ENCODE results near the gene TMEM63B.

The TMEM63B gene

GRCh38 chr6:44120692-44121443, 6.5 kb upstream of the TMEM63B start:
- no peaks in the 10 kb centered on the region for H3K36me3 ChIP-seq (ENCODE audit: control insufficient read depth in 2 of 2, insufficient read depth in 2 of 2, low read length in 2 of 2)
- H3K9ac ChIP-seq (ENCODE audit: low read length in 2 of 2), result no peak overlapping the region
- peaks cover 16% of the 10 kb centered on the region for H3K4me1 ChIP-seq (ENCODE audit: control insufficient read depth, insufficient read depth, low read length)

DNA sequence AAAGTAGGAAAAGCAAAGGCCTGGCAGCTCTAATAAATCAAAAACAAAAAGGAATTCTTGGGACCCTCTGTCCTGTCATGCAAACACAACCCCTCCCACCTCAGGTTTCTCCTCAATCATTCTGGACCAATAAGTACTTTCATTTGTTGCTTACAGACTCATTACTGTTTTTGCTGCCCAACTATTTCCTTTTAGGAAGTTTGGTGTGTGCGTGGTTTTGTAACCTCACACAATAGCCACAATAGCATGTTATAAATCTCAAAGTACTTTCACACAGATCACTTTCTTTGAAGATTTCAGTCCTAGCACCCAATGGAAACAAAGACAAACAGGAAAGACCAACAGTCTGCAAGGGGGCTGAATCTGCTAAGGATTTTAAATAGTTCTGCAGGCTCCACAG, 4.6 kb upstream of the TMEM63B start:
- Histone ChIP-seq H3K9me3 (ENCODE audit: control insufficient read depth in 2 of 2, low read length in 2 of 2) (no peaks in the 10 kb centered on the region), H3K4me3 (ENCODE audit: low read length in 2 of 2) (no peak overlapping the region), H3K27ac (ENCODE audit: low read length) (no peak overlapping the region), H3K9ac (ENCODE audit: low read length in 2 of 2) (no peak overlapping the region), H3K4me1 (ENCODE audit: control insufficient read depth, insufficient read depth, low read length) (peaks cover 17% of the 10 kb centered on the region), H3K27me3 (ENCODE audit: control insufficient read depth in 1 of 2, insufficient read depth in 2 of 2, low read length in 2 of 2) (no peaks in the 10 kb centered on the region), H3K36me3 (ENCODE audit: control insufficient read depth in 2 of 2, insufficient read depth in 2 of 2, low read length in 2 of 2) (no peaks in the 10 kb centered on the region)

More at GRCh38 chr6:44120692-44121443, 6.5 kb upstream of the TMEM63B start:
- Histone ChIP-seq H3K4me3 (ENCODE audit: low read length in 2 of 2) (no peak overlapping the region), H3K27ac (ENCODE audit: low read length) (no peak overlapping the region), H3K9me3 (ENCODE audit: control insufficient read depth in 2 of 2, low read length in 2 of 2) (no peaks in the 10 kb centered on the region), H3K27me3 (ENCODE audit: control insufficient read depth in 1 of 2, insufficient read depth in 2 of 2, low read length in 2 of 2) (no peaks in the 10 kb centered on the region)

GRCh38 chr6:44123544-44123943, 3.8 kb upstream of the TMEM63B start:
- H3K27me3 ChIP-seq (ENCODE audit: control insufficient read depth in 1 of 2, insufficient read depth in 2 of 2, low read length in 2 of 2), result no peaks in the 10 kb centered on the region
- no peak overlapping the region for H3K9ac ChIP-seq (ENCODE audit: low read length in 2 of 2)
- H3K4me1 ChIP-seq (ENCODE audit: control insufficient read depth, insufficient read depth, low read length), result peaks cover 21% of the 10 kb centered on the region
- no peaks in the 10 kb centered on the region for H3K9me3 ChIP-seq (ENCODE audit: control insufficient read depth in 2 of 2, low read length in 2 of 2)
- H3K4me3 ChIP-seq (ENCODE audit: low read length in 2 of 2), result no peak overlapping the region
- H3K36me3 ChIP-seq (ENCODE audit: control insufficient read depth in 2 of 2, insufficient read depth in 2 of 2, low read length in 2 of 2), result no peaks in the 10 kb centered on the region
- H3K27ac ChIP-seq (ENCODE audit: low read length), result no peak overlapping the region

DNA sequence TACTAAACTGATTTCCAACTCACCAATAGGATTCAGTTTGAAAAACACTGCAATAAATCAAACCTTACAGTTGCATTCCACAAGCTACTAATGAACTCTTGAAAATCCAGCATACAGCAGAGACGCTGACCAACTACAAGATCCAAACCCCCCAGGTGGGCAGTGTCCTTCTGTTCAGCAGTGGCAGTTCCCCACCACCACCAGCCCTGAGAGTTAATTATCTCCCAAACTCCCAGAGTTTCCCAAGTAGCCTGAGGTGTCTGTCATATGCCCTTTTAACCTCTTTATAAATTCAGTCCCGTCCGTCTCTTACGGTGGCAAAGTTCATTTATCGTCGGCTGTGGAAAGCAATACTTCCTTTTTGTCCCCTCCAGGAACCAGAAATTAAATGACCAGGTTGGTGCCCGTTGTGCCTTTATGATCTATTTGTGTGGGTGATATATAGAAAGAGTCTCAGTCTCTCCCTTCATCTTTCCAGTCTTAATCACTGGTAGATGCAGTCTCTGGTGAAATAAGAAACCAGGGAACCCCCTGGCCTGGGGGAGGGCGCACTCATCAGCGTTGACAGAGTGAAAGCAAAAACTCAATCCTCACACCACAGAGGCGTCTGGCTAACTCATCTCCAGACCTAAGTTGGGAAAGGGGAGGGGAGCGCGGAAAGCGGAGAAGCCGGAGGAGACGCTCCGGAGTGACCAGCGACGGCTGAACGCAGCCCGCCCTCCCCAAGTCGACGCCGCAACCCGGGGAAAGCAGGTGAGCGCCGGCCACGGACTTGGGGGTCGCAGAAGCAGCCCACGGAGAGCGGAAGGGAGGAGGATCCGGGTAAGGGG, 819 bp upstream of the TMEM63B start:
- Histone ChIP-seq H3K9ac (ENCODE audit: low read length in 2 of 2) (peak overlapping the region; percentile 77 to 78), H3K27ac (ENCODE audit: low read length) (peak overlapping the region; percentile 18), H3K4me1 (ENCODE audit: control insufficient read depth, insufficient read depth, low read length) (peaks cover 20% of the 10 kb centered on the region)

DNA sequence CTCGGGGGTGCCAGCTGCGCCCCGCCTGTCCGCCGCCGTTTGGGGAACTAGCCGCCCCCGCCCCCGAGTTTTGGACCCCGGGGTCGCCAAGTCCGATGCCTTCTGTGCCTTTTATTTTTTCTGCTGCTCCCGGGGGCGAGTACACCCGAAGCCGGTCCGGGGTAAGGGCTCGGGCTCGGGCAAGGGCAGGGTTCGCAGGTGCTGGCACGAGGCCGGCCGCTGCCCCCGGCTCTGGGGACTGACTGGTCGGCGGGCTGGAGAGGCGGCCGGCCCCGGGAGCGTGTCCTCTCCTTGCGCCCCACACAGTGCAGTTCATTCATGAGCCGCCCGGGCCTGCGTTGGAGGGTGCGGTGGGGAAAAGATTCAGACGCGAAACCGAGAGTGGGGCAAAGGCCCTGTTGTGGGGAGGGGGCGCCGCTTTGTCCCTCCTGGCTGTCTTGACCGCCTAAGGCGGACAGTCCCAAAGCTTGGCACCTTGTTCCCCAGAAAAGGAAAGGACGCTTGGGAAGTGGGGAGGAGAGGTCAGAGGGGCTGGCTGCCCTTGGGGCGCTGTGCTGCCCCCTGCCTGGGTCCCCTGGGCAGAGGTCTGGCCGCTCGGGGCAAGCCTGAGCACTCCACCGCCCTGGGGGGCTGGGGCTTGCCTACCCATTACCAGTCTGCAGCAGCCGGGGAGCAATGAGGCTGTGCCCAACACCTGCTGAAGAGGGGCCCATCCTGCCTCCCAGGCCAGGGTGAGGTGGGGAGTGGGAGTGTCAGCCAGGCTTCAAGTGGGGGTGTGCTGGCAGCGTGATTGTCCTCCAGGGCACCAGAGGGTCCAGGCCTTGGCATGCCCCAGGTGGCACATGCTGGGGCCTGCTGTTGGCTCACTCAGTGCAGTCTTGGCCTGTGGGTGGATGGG, 915 bp downstream of the TMEM63B start:
- Histone ChIP-seq H3K9me3 (ENCODE audit: control insufficient read depth in 2 of 2, low read length in 2 of 2) (no peaks in the 10 kb centered on the region), H3K4me3 (ENCODE audit: low read length in 2 of 2) (peak overlapping the region; percentile 62 to 79), H3K4me1 (ENCODE audit: control insufficient read depth, insufficient read depth, low read length) (peaks cover 23% of the 10 kb centered on the region), H3K27me3 (ENCODE audit: control insufficient read depth in 1 of 2, insufficient read depth in 2 of 2, low read length in 2 of 2) (no peaks in the 10 kb centered on the region), H3K36me3 (ENCODE audit: control insufficient read depth in 2 of 2, insufficient read depth in 2 of 2, low read length in 2 of 2) (no peaks in the 10 kb centered on the region), H3K9ac (ENCODE audit: low read length in 2 of 2) (peak overlapping the region; percentile 62), H3K27ac (ENCODE audit: low read length) (peak overlapping the region; percentile 31)

More for the DNA sequence above, 819 bp upstream of the TMEM63B start:
- Histone ChIP-seq H3K27me3 (ENCODE audit: control insufficient read depth in 1 of 2, insufficient read depth in 2 of 2, low read length in 2 of 2) (no peaks in the 10 kb centered on the region), H3K9me3 (ENCODE audit: control insufficient read depth in 2 of 2, low read length in 2 of 2) (no peaks in the 10 kb centered on the region), H3K4me3 (ENCODE audit: low read length in 2 of 2) (peak overlapping the region; percentile 63 to 85), H3K36me3 (ENCODE audit: control insufficient read depth in 2 of 2, insufficient read depth in 2 of 2, low read length in 2 of 2) (no peaks in the 10 kb centered on the region)

GRCh38 chr6:44129841-44130322, 2.5 kb downstream of the TMEM63B start:
- H3K4me3 ChIP-seq (ENCODE audit: low read length in 2 of 2), result no peak overlapping the region
- peaks cover 31% of the 10 kb centered on the region for H3K4me1 ChIP-seq (ENCODE audit: control insufficient read depth, insufficient read depth, low read length)
- H3K9me3 ChIP-seq (ENCODE audit: control insufficient read depth in 2 of 2, low read length in 2 of 2), result no peaks in the 10 kb centered on the region
- H3K9ac ChIP-seq (ENCODE audit: low read length in 2 of 2), result peak overlapping the region in 1 of 2 donors; percentile 21
- H3K27ac ChIP-seq (ENCODE audit: low read length), result no peak overlapping the region
- H3K27me3 ChIP-seq (ENCODE audit: control insufficient read depth in 1 of 2, insufficient read depth in 2 of 2, low read length in 2 of 2), result no peaks in the 10 kb centered on the region
- no peaks in the 10 kb centered on the region for H3K36me3 ChIP-seq (ENCODE audit: control insufficient read depth in 2 of 2, insufficient read depth in 2 of 2, low read length in 2 of 2)

DNA sequence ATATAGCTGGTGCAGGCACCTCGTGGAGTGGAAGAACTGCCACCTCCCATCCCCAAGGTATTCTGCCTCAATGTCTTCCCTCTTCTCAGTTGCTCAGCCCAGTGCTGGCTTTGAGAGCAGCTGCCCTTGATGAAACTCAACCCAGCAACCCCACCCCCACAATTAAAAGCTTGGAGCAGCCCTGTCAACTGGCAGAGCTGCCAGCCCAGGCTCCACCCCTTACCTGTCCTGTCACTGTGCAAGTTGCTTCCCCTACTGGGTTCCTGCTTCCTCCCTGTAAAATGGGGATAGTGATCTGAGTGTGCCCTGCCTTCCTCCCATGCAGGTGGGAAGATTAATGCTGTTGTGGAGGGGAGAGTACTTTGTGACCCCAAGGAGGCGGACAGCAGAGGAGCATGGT, 4.5 kb downstream of the TMEM63B start:
- no peak overlapping the region for H3K9ac ChIP-seq (ENCODE audit: low read length in 2 of 2)
- H3K9me3 ChIP-seq (ENCODE audit: control insufficient read depth in 2 of 2, low read length in 2 of 2), result no peaks in the 10 kb centered on the region
- H3K27ac ChIP-seq (ENCODE audit: low read length), result no peak overlapping the region
- peaks cover 23% of the 10 kb centered on the region for H3K4me1 ChIP-seq (ENCODE audit: control insufficient read depth, insufficient read depth, low read length)
- peaks cover 0 to 6% of the 10 kb centered on the region in 2 donors for H3K36me3 ChIP-seq (ENCODE audit: control insufficient read depth in 2 of 2, insufficient read depth in 2 of 2, low read length in 2 of 2)
- no peak overlapping the region for H3K4me3 ChIP-seq (ENCODE audit: low read length in 2 of 2)
- no peaks in the 10 kb centered on the region for H3K27me3 ChIP-seq (ENCODE audit: control insufficient read depth in 1 of 2, insufficient read depth in 2 of 2, low read length in 2 of 2)

DNA sequence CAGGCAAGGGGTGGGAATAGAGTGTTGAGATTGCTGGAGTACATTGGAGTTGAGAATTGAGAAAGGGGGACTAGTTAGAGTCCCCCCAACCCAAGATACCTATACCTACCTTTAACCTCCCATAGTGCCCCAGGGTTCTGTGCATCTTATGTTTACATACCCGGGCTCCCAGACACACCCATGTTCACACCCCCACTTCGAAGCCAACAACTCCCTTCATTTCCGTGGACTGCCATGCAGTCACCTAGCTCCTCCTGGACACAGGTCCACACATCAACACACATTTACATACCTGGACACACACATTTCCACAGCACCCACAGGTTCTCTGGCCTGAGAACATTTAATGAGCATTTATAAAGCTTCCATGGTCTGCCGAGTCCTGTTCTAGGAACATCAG, 5.1 kb downstream of the TMEM63B start:
- Histone ChIP-seq H3K27me3 (ENCODE audit: control insufficient read depth in 1 of 2, insufficient read depth in 2 of 2, low read length in 2 of 2) (no peaks in the 10 kb centered on the region), H3K4me3 (ENCODE audit: low read length in 2 of 2) (no peak overlapping the region), H3K9ac (ENCODE audit: low read length in 2 of 2) (peak overlapping the region in 1 of 2 donors; percentile 36), H3K27ac (ENCODE audit: low read length) (no peak overlapping the region), H3K36me3 (ENCODE audit: control insufficient read depth in 2 of 2, insufficient read depth in 2 of 2, low read length in 2 of 2) (peaks cover 0 to 11% of the 10 kb centered on the region in 2 donors), H3K4me1 (ENCODE audit: control insufficient read depth, insufficient read depth, low read length) (peaks cover 23% of the 10 kb centered on the region), H3K9me3 (ENCODE audit: control insufficient read depth in 2 of 2, low read length in 2 of 2) (no peaks in the 10 kb centered on the region)

- Histone ChIP-seq H3K4me1 (ENCODE audit: control insufficient read depth, insufficient read depth, low read length) (peaks cover 18% of the 10 kb centered on the region), H3K36me3 (ENCODE audit: control insufficient read depth in 2 of 2, insufficient read depth in 2 of 2, low read length in 2 of 2) (peaks cover 0 to 11% of the 10 kb centered on the region in 2 donors), H3K9me3 (ENCODE audit: control insufficient read depth in 2 of 2, low read length in 2 of 2) (no peaks in the 10 kb centered on the region), H3K27me3 (ENCODE audit: control insufficient read depth in 1 of 2, insufficient read depth in 2 of 2, low read length in 2 of 2) (no peaks in the 10 kb centered on the region), H3K27ac (ENCODE audit: low read length) (no peak overlapping the region), H3K4me3 (ENCODE audit: low read length in 2 of 2) (peak overlapping the region in 1 of 2 donors; percentile 35), H3K9ac (ENCODE audit: low read length in 2 of 2) (peak overlapping the region in 1 of 2 donors; percentile 13)
These were observed 5.9 kb downstream of the TMEM63B start for GRCh38 chr6:44133003-44133931.

Measured in stomach smooth muscle (tissue), 2 donors.